ENCODE data around the gene CCDC170.
"Not testable (repeated sequence)": the region's sequence is repeated elsewhere in the genome, so short reads cannot be mapped to it uniquely, and the experiment has no call there.

CCDC170 gene, protein sequence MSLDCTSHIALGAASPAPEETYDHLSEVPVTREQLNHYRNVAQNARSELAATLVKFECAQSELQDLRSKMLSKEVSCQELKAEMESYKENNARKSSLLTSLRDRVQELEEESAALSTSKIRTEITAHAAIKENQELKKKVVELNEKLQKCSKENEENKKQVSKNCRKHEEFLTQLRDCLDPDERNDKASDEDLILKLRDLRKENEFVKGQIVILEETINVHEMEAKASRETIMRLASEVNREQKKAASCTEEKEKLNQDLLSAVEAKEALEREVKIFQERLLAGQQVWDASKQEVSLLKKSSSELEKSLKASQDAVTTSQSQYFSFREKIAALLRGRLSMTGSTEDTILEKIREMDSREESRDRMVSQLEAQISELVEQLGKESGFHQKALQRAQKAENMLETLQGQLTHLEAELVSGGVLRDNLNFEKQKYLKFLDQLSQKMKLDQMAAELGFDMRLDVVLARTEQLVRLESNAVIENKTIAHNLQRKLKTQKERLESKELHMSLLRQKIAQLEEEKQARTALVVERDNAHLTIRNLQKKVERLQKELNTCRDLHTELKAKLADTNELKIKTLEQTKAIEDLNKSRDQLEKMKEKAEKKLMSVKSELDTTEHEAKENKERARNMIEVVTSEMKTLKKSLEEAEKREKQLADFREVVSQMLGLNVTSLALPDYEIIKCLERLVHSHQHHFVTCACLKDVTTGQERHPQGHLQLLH

DNA sequence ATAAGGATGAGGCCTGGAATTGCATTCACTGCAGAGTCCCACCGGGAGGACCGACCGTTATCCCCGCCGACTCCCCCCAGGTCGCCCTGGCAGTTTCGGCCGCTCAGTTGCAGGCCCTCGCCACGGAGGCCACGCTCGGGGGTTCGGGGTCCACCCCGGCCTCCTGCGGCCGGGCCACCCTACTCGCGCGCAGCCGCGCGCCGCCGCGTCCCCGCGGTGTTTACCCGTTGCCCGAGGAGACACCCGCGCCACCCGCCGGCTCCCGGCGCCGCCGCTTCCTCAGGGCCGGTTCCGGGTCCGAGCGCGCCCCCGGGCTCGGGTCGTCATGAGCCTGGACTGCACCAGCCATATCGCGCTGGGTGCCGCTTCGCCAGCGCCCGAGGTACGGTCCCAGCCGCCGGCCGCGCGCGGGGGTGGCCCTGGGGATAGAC is at the start of gene CCDC170:
CCDC170 (plus strand) TSS at position 214 of the 431 bp plus-strand sequence; CDS start at position 326, 112 bp downstream.
- DNase-seq (ENCODE audit: low spot score): peak; percentile 78

DNA sequence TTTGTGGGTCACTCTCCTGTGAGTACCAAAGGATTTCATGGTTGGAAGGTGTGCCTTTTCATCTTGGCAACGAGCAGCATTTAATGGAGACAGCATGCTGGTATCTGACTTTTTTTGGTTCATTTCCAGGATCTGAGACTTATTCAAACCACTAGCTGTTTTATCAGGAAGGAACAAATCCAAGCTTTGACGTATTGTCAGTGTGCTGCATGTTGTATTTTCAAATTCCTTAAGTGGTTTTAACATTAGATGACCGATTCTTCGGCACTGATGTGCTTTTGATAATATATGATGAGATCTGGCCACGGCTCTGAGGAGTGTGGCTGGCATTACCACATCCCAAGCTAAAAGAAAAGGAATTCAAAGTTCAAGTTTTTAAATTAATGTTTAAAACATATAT is 48.3 kb upstream of the CCDC170 start:
- DNase-seq (ENCODE audit: low spot score): no peak

DNA sequence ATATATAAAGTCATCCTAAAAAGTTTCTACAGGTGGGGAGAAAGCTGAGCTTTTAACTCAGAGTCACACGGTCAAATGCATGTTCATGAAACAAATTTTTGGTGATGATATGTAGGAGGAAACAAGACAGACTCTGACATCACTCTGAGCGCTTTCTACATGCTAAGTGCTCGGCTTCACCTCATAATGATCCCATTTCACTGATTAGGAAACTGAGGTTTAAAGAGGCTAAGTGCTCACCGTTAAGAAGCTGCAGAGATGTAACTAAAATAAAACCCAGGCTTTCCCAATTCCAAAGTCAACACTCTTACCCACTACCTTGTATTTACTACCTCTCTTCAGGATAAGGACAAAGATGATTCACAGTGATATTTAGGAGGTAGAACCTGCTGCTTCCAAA is 46.6 kb upstream of the CCDC170 start:
- no peak for DNase-seq (ENCODE audit: low spot score)

DNA sequence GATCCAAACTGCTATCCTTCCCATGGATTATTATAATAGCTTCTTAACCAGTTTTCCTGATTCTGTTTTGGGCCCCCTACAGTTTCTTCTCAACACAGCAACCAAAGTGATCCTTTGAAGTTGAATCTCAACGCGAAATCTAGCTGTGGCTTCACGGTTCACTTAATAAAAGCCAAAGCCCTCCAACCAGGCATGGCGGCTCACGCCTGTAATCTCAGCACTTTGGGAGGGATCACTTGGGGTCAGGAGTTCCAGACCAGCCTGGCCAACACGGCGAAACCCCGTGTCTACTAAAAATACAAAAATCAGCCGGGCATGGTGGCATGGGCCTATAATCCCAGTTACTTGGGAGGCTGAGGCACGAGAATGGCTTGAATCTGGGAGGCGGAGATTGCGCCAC is 45.2 kb upstream of the CCDC170 start:
- DNase-seq (ENCODE audit: low spot score): no peak

DNA sequence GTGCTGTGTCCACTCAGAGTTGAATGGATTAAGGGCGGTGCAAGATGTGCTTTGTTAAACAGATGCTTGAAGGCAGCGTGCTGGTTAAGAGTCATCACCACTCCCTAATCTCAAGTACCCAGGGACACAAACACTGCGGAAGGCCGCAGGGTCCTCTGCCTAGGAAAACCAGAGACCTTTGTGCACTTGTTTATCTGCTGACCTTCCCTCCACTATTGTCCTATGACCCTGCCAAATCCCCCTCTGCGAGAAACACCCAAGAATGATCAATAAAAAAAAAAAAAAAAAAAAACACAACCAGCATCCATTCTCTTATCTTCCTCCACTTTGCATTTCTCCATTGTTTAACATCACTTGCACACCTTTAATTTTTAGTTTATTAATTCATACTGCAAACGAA is 42.9 kb upstream of the CCDC170 start:
- DNase-seq (ENCODE audit: low spot score): not testable (repeated sequence)

DNA sequence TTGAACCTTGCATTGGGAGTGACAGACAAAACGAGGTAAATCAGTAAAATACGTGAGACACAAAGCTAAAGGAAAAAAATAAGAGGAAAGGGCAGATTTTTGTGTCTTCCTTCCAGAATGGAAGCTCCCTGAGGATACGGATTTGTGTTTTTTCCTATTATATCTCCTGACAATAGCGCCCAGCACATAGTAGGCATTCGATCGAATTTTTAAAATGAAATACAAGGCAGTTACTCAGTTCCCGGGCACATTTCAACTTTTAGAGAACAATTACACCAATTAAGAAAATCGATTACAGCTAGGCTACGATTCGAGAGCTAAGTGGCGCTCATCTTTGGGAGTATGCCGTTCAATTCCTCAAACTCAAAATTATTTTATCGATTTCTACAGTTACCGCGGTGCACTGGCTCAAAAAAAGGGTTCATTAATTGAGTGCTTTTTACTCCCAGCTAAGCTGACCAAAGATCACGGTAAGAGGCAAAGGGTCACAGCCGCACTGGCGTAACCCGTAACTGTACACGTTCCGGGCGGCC is 42.3 kb upstream of the CCDC170 start:
- DNase-seq (ENCODE audit: low spot score): no peak

DNA sequence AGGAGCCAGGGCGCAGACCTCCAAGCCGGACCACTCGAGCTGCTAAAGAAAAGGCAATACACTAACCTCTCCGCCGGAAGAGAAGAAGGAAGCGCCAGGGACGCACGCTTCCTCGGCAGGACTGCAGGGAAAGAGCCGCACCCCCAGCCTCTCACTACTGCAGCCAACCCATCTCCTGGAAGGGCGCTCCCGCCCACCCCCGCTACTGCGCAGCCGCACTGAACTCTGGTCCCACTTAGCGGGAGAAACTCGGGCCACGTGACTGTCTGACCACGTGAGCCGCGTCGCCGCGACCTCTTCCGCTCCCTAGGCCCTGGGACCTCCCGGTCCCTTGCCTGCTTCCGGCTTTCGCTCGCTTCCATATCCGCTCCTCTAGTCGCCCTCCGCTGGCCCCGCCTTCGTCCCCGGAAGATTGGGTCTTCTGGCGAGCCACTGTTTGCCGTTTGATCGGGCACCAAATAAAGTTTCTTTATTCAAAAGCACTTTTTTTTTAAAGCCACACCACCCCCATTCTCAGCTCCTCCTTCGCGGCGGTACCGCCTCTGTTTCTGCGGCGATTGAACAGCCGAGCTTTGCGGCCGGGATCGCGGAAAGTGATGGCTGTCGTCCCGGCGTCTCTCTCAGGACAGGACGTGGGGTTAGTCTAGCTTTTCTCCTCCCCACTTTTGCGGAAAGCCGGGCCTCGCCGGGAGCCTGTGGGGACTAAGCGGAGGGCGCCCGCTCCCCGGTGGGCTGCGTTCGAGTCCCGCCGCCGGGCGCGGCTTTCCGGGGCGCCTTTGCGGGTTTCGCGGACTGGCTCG is 41.7 kb upstream of the CCDC170 start, which contains the start of gene RMND1:
RMND1 (minus strand) TSS at position 177 of the 800 bp plus-strand sequence. CDS start 6,315 bp downstream, outside the sequence.
- peak; percentile 96 for DNase-seq (ENCODE audit: low spot score)

DNA sequence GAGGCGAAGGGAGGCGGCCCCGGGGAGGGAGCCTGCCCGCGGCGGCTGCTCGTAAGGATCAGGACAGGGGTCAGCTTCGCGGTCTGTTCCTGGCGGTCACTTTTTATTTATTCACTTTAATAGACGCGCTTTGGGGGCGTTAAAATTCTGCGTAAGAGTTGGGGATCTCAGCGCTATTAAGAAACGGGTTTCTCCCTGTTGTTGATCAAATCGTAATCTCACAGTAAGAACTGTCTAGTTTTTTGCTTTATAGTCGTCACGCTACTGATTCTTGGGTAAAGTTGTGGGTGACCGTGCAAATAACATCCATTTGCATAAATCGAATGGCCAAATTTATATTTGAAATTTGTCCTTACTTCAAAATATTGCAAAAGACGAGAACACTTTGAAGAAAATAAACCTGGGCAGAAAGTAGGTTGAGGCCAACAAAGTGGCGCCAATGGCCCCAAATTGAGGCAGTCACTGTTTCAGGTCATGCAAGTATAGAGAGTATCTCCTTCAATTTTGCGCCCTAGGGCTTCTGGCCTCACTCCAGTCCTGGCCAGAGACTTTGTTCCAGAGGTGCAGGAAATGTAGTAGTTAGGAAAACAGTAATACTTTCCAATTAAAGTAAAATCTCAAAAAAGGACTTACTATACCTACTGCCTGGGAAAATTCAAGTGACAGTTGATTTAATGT is 40.9 kb upstream of the CCDC170 start:
- no peak for DNase-seq (ENCODE audit: low spot score)

DNA sequence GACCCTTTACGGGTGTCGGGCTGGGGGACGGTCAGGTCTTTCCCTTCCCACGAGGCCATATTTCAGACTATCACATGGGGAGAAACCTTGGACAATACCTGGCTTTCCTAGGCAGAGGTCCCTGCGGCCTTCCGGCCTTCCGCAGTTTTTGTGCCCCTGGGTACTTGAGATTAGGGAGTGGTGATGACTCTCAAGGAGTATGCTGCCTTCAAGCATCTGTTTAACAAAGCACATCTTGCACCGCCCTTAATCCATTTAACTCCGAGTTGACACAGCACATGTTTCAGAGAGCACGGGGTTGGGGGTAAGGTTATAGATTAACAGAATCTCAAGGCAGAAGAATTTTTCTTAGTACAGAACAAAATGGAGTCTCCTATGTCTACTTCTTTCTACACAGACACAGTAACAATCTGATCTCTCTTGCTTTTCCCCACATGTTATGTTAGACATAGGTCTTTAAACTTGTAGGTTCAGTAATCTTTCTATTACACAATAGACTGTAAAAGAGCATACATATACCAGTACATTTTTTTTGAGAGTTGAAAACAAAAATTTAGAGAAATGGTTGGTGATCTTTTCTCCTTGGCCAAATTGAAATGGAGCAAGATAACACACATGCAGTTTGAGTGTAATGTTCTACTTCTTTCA is 37.9 kb upstream of the CCDC170 start:
- DNase-seq (ENCODE audit: low spot score): not testable (repeated sequence)

DNA sequence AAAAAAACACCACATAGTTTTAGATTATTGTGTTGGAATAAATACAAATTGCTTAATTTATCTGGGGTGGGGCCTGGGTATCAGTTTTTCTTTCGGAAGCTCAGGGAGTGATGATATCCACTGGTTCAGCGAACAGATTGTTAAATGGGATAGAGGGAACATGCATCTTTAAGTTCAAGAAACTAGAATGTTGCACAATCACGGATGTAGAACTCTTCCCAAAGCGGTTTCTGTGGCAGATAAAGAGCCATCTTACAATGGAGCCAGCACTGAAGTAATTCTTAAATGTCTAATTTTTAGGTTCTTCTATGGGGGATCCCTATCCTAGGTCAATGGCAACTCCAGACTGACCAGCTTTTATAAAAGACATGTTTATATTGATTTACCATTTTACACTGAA is 32.1 kb upstream of the CCDC170 start:
- DNase-seq (ENCODE audit: low spot score): no peak

DNA sequence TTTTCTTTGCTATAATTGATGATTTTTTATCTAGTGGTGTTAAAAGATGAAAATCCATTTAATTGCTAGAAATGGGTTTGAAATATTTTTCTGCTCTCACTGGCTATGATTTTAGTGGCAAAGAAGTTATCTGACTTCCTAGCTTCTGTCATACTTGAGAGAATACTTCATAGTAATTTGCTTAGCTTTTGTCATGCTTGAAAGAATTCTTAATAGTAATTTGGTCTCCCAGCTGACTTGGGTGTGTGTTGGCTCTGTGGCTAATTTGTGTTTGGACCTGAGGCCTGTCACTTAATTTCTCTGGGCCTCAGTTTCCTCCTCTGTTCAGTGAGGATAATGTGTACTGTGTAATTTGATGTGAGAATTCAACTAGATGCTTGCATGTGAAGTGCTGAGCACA is 29.1 kb upstream of the CCDC170 start:
- DNase-seq (ENCODE audit: low spot score): no peak

DNA sequence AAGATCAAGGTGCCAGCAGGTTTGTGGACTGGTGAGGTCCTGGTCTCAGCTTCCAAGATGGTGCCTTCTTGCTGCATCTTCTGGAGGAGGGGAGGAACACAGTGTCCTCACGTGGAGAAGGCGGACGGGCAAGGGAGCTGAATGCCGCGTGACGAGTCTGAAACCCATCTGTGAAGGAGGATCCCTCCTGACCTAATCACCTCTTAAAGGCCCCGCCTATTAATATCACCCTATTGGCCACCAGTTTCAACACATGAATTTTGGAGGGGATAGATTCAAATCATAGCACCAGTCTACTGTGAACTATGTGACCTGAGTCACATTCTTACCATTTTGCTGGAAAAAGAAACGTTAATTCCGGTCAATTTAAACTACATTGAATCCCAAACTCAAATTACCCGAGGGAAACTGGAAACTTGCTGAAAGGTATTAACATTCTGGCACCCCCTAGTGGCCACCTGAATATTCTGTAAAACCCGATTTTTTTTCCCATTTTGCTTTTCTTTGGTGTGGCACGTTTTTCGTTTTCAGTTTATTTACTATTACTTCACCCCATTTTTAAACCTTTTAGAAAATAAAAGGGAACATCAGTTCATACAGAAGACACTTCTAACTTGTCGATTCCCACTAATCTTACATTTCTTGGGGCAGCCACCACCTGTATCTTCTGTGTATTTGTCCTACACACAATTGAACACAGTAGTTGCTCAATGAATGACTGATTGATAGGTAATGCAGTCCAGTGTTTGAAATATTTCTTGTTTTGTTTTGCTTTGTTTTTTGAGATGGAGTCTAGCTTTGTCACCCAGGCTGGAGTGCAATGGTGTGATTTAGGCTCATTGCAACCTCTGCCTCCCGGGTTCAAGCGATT is 17.9 kb upstream of the CCDC170 start:
- peak; percentile 53 for DNase-seq (ENCODE audit: low spot score)

DNA sequence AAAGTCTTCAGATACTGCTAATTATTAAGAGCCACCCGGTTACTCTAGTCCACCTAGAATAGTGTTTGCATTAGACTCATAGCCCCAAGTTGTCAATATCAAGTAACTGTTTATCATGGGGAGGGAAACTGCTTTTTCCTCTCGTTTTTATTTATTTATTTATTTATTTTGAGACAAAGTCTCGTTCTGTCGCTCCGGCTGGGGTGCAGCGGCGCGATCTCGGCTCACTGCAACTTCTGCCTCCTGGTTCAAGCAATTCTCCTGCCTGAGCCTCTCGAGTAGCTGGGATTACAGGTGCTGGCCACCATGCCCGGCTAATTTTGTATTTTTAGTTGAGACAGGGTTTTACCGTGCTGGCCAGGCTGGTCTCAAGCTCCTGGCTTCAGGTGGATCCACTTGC is 16.1 kb upstream of the CCDC170 start:
- no peak for DNase-seq (ENCODE audit: low spot score)

DNA sequence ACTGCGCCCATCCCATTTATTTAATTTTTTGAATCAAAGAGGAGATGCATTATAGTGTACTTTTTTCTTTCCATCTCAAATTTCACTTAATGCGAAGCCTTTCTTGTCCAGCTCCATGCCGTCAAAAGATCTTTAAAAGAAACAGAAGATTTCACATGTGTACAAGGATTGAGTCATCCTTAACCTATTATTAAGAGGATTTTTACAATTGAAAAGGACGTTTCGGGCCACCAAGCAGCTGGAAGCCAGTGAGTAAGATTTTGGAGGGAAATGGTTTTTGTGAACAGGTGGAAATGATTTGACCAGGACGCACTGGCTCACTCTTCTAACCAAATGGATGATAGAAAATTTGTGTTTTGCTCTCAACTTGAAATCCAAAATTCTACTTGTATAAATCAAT is 15.1 kb upstream of the CCDC170 start:
- DNase-seq (ENCODE audit: low spot score): no peak

DNA sequence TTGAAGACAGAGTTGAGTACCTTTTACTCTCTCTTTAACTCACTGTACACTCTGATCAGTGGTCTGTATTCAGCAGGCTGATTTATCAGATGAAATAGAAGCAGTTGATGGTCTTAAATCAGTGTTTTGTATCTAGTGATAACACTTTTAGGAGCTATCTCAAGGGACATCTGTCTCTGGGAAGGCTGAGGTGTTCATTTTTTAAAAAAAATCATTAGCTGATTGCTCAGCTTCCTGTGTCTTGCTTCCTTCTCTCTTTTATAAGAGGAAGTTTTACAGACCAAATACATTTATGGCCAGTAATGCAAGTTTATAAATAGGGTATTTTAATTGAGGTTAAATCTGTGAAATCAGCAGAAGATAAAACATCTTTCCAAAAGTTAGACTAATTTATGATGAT is 12.0 kb upstream of the CCDC170 start:
- no peak for DNase-seq (ENCODE audit: low spot score)

DNA sequence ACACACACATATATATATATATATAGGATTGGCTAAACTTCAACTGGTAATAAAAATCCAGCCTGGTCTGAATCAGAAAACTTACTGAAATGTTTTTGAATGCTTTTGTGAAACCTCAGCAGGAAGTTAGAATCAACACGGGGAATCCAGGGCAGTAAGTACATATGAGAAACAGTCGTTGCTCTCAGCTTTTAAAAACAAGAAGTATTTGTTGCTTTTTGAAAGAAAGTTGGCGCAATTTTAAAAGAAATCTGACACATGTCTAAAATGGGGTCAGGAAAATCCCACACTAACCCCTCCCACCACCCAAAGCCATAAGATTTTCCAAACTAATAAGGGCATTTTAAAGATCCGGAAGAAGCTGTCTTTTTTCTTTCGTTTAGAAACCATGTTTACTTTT is 11.5 kb upstream of the CCDC170 start:
- DNase-seq (ENCODE audit: low spot score): no peak

DNA sequence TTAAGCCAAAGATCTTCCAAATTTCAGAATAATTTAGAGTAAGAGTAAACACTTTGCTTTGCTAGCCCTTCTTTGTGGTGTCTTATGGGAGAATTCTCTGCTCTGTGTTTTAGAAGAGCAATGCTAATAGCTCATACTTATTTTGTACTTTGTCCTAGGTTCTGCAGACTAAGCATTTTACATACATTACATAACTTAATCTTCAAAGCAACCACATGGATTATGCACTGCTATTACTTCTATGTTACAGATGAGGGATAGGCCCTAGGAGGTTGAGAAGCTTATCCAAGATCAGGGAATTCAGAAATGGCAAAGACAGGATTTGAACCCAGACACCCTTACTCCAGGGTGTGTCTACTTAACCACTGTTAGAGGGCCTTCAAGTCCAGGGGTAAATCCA is 9.8 kb upstream of the CCDC170 start:
- no peak for DNase-seq (ENCODE audit: low spot score)

DNA sequence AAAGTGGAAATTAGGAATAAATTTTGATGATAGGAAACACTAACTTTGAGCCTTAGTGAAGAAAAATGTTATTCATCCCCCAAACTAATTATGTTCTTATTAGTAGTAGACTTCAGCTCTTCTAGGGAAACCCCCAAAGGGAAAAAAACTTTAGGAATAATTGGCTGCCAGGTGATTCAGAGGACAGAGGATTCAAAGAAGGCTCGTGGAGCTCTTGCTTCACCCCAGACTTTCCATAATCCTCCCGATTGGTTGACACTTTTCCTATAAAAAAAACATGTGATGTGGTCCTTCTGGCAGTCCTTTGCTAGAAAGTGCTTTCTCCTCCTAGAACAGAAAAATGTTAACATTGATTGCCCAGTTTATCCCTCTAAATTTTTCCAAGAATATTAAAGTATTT is 5.6 kb upstream of the CCDC170 start:
- no peak for DNase-seq (ENCODE audit: low spot score)

DNA sequence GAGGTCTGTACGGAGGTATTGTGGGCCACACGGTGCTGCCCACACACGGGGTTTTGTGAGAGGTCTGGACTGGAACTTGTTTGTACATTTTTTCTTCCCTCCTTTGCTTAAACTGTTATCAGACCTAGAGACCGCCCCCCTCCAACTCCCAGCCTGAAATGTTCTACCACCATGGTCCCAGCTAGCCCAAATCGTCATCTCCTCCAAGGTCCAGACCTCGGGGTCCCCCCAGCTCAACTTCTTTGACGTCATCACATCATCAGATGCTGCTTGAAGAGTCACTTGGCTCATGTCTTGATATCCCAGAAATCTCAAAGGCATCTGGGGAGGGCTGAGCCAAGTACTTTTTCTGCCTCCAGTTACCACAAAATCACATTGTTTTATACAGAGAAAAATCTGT is 2.8 kb upstream of the CCDC170 start:
- DNase-seq (ENCODE audit: low spot score): no peak

DNA sequence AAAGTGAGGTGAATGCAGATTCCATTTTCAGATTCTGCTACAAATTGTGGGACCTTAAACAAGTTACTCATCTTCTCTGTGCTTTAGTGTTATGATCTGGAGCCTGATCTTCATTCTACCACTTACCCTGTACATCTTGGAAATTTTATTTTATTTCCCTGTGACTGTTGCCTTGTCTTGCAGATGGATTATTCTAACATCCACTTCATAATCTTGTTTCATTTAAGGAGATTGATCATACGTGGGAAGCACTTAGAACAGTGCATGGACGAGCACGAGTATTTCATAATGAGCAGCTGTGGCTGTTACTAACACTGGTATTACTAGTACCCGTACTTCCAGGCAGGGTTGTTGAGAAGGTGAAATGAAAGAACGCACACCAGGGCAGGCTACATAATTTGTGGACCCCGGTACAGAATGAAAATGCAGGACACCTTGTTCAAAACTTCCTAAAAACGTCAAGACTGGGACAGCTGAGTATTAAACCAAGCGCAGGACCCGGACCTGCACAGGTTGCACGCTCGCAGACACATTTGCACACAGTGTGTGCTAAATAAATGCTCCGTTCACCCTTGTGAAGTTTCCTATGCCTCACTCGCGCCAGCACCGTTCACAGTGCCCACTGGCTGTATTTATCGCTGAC is 535 bp upstream of the CCDC170 start:
- no peak for DNase-seq (ENCODE audit: low spot score)

Measured in D341Med (cell line).